H1 (cell line): ENCODE measurements around the gene KIAA1328. TPM values are rescaled to one million over a fixed set of nuclear protein-coding genes. Genes with fewer than 3 reads are reported as not detected.

Source experiments
- CTCF ChIA-PET: fragments of 300-600 bp; sonication (Branson Sonifier 250); formaldehyde crosslinking; loops from one replicate; lab custom pipeline; 2021; ENCODE audit not compliant: partially characterized antibody; lab: Charles Lee
- POLR2A ChIA-PET: fragments of 300-600 bp; sonication (Branson Sonifier 250); formaldehyde crosslinking; loops from one replicate; lab custom pipeline; 2021; ENCODE audit warnings: inconsistent platforms; ENCODE audit not compliant: partially characterized antibody; lab: Charles Lee
- DNase-seq, 2 experiments: peaks; one replicate each; pipeline versions ENCODE4 v3.0.0 to v3.0.0-alpha.2; 2010 to 2022; ENCODE audit warnings: low spot score in 2 of 2, low read depth in 1 of 2, mixed read lengths in 1 of 2
- FAIRE-seq: peaks from 2 replicates; lab custom pipeline; 2011; peaks lifted over from hg19 to GRCh38; lab: Jason Lieb, UNC
- H2AFZ ChIP-seq: 2 replicates; pipeline ENCODE4 v1.8.1; 2012; ENCODE audit warnings: low read length, inconsistent platforms
- H2AK5ac ChIP-seq: 2 replicates; pipeline ENCODE4 v1.6.1; 2013; ENCODE audit warnings: low read depth, low read length
- H2BK120ac ChIP-seq: replicated peaks from 2 replicates; pipeline ENCODE3; 2013; ENCODE audit warnings: low read depth, low read length, inconsistent platforms
- H2BK12ac ChIP-seq: 2 replicates; pipeline ENCODE4 v1.6.1; 2013; ENCODE audit warnings: low read depth, low read length
- H2BK15ac ChIP-seq: 2 replicates; pipeline ENCODE4 v1.6.1; 2013; ENCODE audit warnings: low read length
- H2BK20ac ChIP-seq: 2 replicates; pipeline ENCODE4 v1.6.1; 2013; ENCODE audit warnings: low read length
- H2BK5ac ChIP-seq: 2 replicates; pipeline ENCODE4 v1.6.1; 2013; ENCODE audit warnings: low read depth, low read length
- H3K14ac ChIP-seq: 2 replicates; pipeline ENCODE4 v1.6.1; 2013; ENCODE audit warnings: inconsistent platforms; ENCODE audit not compliant: insufficient read length
- H3K18ac ChIP-seq: 2 replicates; pipeline ENCODE4 v1.6.1; 2013; ENCODE audit warnings: low read length; ENCODE audit errors: extremely low read depth
- H3K23ac ChIP-seq: 2 replicates; pipeline ENCODE4 v1.6.1; 2013; ENCODE audit warnings: inconsistent platforms; ENCODE audit not compliant: insufficient read length
- H3K23me2 ChIP-seq: 2 replicates; pipeline ENCODE4 v1.6.1; 2013; ENCODE audit warnings: low read depth, low read length
- H3K27ac ChIP-seq: 2 replicates; pipeline ENCODE4 v1.6.1; 2011; ENCODE audit warnings: low read depth, low read length, inconsistent platforms
- H3K27me3 ChIP-seq, 4 experiments: replicated peaks in 1 of 4; 1 replicate in 1 of 4; 2 replicates in 3 of 4; pipeline versions ENCODE4 v1.6.1 to v1.8.1; 2011 to 2013; ENCODE audit warnings: low read length in 3 of 4, mild to moderate bottlenecking in 3 of 4, inconsistent platforms in 2 of 4, mixed read lengths in 2 of 4, moderate library complexity in 1 of 4; ENCODE audit not compliant: control insufficient read depth in 3 of 4, insufficient read depth in 3 of 4; ENCODE audit errors: extremely low read depth in 1 of 4
- H3K36me3 ChIP-seq, 4 experiments: 2 replicates each; pipeline versions ENCODE4 v1.6.1 to v1.8.1; 2011 to 2013; ENCODE audit warnings: mild to moderate bottlenecking in 4 of 4, low read length in 3 of 4, moderate library complexity in 2 of 4, control low read depth in 1 of 4, inconsistent platforms in 1 of 4; ENCODE audit not compliant: insufficient read depth in 4 of 4, control insufficient read depth in 2 of 4
- H3K4ac ChIP-seq: replicated peaks from 2 replicates; pipeline ENCODE3; 2013; ENCODE audit warnings: low read length, low read depth, mixed read lengths, inconsistent platforms; ENCODE audit not compliant: insufficient read length
- H3K4me1 ChIP-seq, 4 experiments: replicated peaks in 1 of 4; 1 replicate in 1 of 4; 2 replicates in 3 of 4; pipeline versions ENCODE4 v1.6.1 to v1.8.1; 2011 to 2013; ENCODE audit warnings: low read length in 3 of 4, inconsistent platforms in 2 of 4, mixed read lengths in 1 of 4; ENCODE audit not compliant: insufficient read depth in 4 of 4, control insufficient read depth in 3 of 4
- H3K4me2 ChIP-seq, 2 experiments: 2 replicates each; pipeline versions ENCODE4 v1.6.1 to v1.8.1; 2011 to 2013; ENCODE audit warnings: low read depth in 2 of 2, low read length in 2 of 2, control low read depth in 1 of 2, inconsistent platforms in 1 of 2, mild to moderate bottlenecking in 1 of 2; ENCODE audit not compliant: insufficient read depth in 1 of 2
- H3K4me3 ChIP-seq, 4 experiments: fragments of 200-600, 300-600 bp in 1 of 4; sonication (generic), shearing (Covaris generic), sonication (Bioruptor Twin) in 1 of 4; 2 replicates each; pipeline versions ENCODE4 v1.5.1 to v1.8.1; 2011 to 2016; ENCODE audit warnings: low read length in 4 of 4, low read depth in 3 of 4, control low read depth in 2 of 4, inconsistent platforms in 2 of 4, mild to moderate bottlenecking in 2 of 4, mixed read lengths in 1 of 4, moderate library complexity in 1 of 4; ENCODE audit not compliant: insufficient read depth in 2 of 4; ENCODE audit errors: extremely low read depth in 1 of 4
- H3K56ac ChIP-seq: replicated peaks from 2 replicates; pipeline ENCODE3; 2013; ENCODE audit warnings: low read depth, mild to moderate bottlenecking, mixed read lengths, low read length, inconsistent platforms; ENCODE audit not compliant: insufficient read length
- H3K79me1 ChIP-seq: 2 replicates; pipeline ENCODE4 v1.6.1; 2013; ENCODE audit warnings: low read depth, low read length, control low read depth
- H3K79me2 ChIP-seq, 2 experiments: 2 replicates each; pipeline versions ENCODE4 v1.6.1 to v1.8.1; 2012 to 2013; ENCODE audit warnings: low read length in 2 of 2, mild to moderate bottlenecking in 2 of 2, inconsistent platforms in 1 of 2; ENCODE audit not compliant: insufficient read depth in 2 of 2, control insufficient read depth in 1 of 2
- H3K9ac ChIP-seq, 4 experiments: replicated peaks in 1 of 4; 1 replicate in 1 of 4; 2 replicates in 3 of 4; pipeline versions ENCODE4 v1.6.1 to v1.8.1; 2011 to 2013; ENCODE audit warnings: low read depth in 3 of 4, low read length in 3 of 4, control low read depth in 2 of 4, mild to moderate bottlenecking in 2 of 4, moderate library complexity in 2 of 4, inconsistent platforms in 1 of 4; ENCODE audit errors: extremely low read depth in 1 of 4
- H3K9me3 ChIP-seq, 2 experiments: 2 replicates each; pipeline versions ENCODE4 v1.6.1 to v1.8.1; 2012 to 2013; ENCODE audit warnings: mild to moderate bottlenecking in 2 of 2, moderate library complexity in 2 of 2, control low read depth in 1 of 2, inconsistent platforms in 1 of 2, low read depth in 1 of 2, low read length in 1 of 2, mixed read lengths in 1 of 2; ENCODE audit not compliant: insufficient read depth in 2 of 2
- H4K20me1 ChIP-seq, 2 experiments: replicated peaks in 1 of 2; 2 replicates each; pipeline versions ENCODE3 to v1.8.1; 2011 to 2013; ENCODE audit warnings: inconsistent platforms in 2 of 2, low read length in 2 of 2, mild to moderate bottlenecking in 1 of 2; ENCODE audit not compliant: insufficient read depth in 2 of 2, control insufficient read depth in 1 of 2
- H4K5ac ChIP-seq: 2 replicates; pipeline ENCODE4 v1.6.1; 2013; ENCODE audit warnings: low read length, low read depth, mixed read lengths, inconsistent platforms; ENCODE audit not compliant: insufficient read length
- H4K8ac ChIP-seq: 2 replicates; pipeline ENCODE4 v1.8.0; 2013; ENCODE audit warnings: mild to moderate bottlenecking, moderate library complexity, low read length, inconsistent platforms; ENCODE audit not compliant: insufficient read depth; ENCODE audit errors: extremely low read depth
- H4K91ac ChIP-seq: replicated peaks from 2 replicates; pipeline ENCODE3; 2013; ENCODE audit warnings: low read length, mixed read lengths, inconsistent platforms; ENCODE audit not compliant: insufficient read length
- ASH2L ChIP-seq: fragments of 200-600, 300-600 bp; sonication (generic); IDR thresholded peaks from one replicate; pipeline ENCODE4 v1.7.1; 2017; ENCODE audit warnings: low read length
- FOSL1 ChIP-seq: IDR thresholded peaks from 2 replicates; pipeline ENCODE4 v1.6.1; 2011; ENCODE audit warnings: mild to moderate bottlenecking, low read depth, low read length, moderate library complexity; ENCODE audit not compliant: insufficient read depth
- HDAC2 ChIP-seq, 2 experiments: fragments of 300-600 bp in 1 of 2; sonication (generic) in 1 of 2; IDR thresholded peaks; 2 replicates each; pipeline ENCODE4 v1.6.1; 2011 to 2012; ENCODE audit warnings: low read depth in 2 of 2, low read length in 2 of 2, mild to moderate bottlenecking in 2 of 2, moderate library complexity in 2 of 2, borderline replicate concordance in 1 of 2, inconsistent platforms in 1 of 2
- MAX ChIP-seq: IDR thresholded peaks from 2 replicates; pipeline ENCODE4 v1.6.1; 2012; ENCODE audit warnings: inconsistent platforms
- SIN3A ChIP-seq, 2 experiments: IDR thresholded peaks in 1 of 2; conservative IDR thresholded peaks in 1 of 2; 2 replicates each; pipeline ENCODE4 v1.6.1; 2011 to 2012; ENCODE audit warnings: low read length in 2 of 2, improper control_type of control experiment in 1 of 2, low read depth in 1 of 2, mild to moderate bottlenecking in 1 of 2
- YY1 ChIP-seq: IDR thresholded peaks from 2 replicates; pipeline ENCODE4 v1.6.1; 2011; ENCODE audit warnings: low read depth, mild to moderate bottlenecking, low read length
- WGBS, 2 experiments: shearing (Covaris generic) in 1 of 2; methylation state at CpG; one replicate each; pipeline versions ENCODE4 v1.1.6 to v1.1.7; 2013 to 2015; ENCODE audit warnings: low lambda C conversion rate in 2 of 2, mixed read lengths in 2 of 2, inconsistent platforms in 1 of 2, low coverage in 1 of 2, missing lambda C conversion rate in 1 of 2; ENCODE audit not compliant: insufficient replicate concordance in 2 of 2, insufficient coverage in 1 of 2, insufficient read length in 1 of 2; ENCODE audit errors: extremely low coverage in 1 of 2, missing lambda C conversion rate in 1 of 2; 5-methylcytosine and 5-hydroxymethylcytosine counted together
- long read RNA-seq, 2 experiments: library from RNA in 1 of 2; library from capped mRNA in 1 of 2; stranded (forward); transcript quantifications; one replicate each; pipeline ENCODE4 v2.0.0, GENCODE V29; 2021; ENCODE audit warnings: inconsistent platforms in 1 of 2
- polyA minus RNA-seq, 3 experiments: library from RNA; depleted of rRNA, polyadenylated mRNA; stranded (reverse); fragments of >200 nt; gene quantifications; 1 replicate in 2 of 3; 2 replicates in 1 of 3; pipeline ENCODE4 v1.2.3, GENCODE V29; 2011
- polyA plus RNA-seq, 7 experiments: library from polyadenylated mRNA; depleted of rRNA in 3 of 7; stranded (reverse) in 5 of 7; unstranded in 2 of 7; fragments of >200 nt in 5 of 7; fragments of 200-250 nt in 2 of 7; gene quantifications; 1 replicate in 5 of 7; 2 replicates in 1 of 7; 4 replicates in 1 of 7; pipeline versions ENCODE4 v1.2.1 to v1.2.3, GENCODE V29; 2011 to 2013; ENCODE audit warnings: missing spikeins in 2 of 7, mixed read lengths in 2 of 7
- total RNA-seq: library from RNA; stranded (reverse); fragmentation: NEBNext Ultra II Directional; extraction: Animal tissue kit (Norgen Biotek cat#: 25700); gene quantifications from 2 replicates; pipeline ENCODE4 v1.2.1, GENCODE V29; 2021

Gene KIAA1328
- total RNA-seq (4.4 and 5.7 TPM in 2 replicates), polyA plus RNA-seq (2011; rRNA removed) (2.0 and 2.6 TPM in 2 replicates), polyA minus RNA-seq (2011; rRNA and poly(A)+ RNA removed) (11.3 and 16.7 TPM in 2 replicates)
- 3.2 TPM for polyA plus RNA-seq (2011; cell fraction: cytosol; rRNA removed)
- 7.2 TPM for polyA plus RNA-seq (2011; cell fraction: nucleus; rRNA removed)
- 2.4 to 3.6 TPM (median 2.9 TPM) in 4 replicates for polyA plus RNA-seq (2012, experiment 1 of 2)
- 0.31 TPM for polyA plus RNA-seq (2012, experiment 2 of 2)
- polyA plus RNA-seq (2013, experiment 1 of 2) = 3.5 TPM
- 3.4 TPM for polyA plus RNA-seq (2013, experiment 2 of 2)
- 5.0 TPM for polyA minus RNA-seq (2011; cell fraction: cytosol; rRNA and poly(A)+ RNA removed)
- polyA minus RNA-seq (2011; cell fraction: nucleus; rRNA and poly(A)+ RNA removed) = 32.6 TPM
- long read RNA-seq, experiment 1, partial matches to known transcripts = 1 of 3 reads
- long read RNA-seq, experiment 1, other reads (novel, unspliced or antisense) = 2 of 3 reads
- long read RNA-seq, experiment 2, partial matches to known transcripts = 0 of 3 reads
- long read RNA-seq, experiment 2, other reads (novel, unspliced or antisense) = 1 of 3 reads

- Histone ChIP-seq H2AFZ (peak within 1 kb of the TSS; percentile 88), H3K23ac (no peak within 1 kb of the TSS), H3K79me2 (peaks cover 0 to 12% of the 10 kb centered on the region in 2 experiments; a peak in 3 of 4 replicates), H2AK5ac (no peak within 1 kb of the TSS), H3K56ac (peak within 1 kb of the TSS; percentile 70), H3K4ac (peak within 1 kb of the TSS; percentile 89), H4K5ac (peak within 1 kb of the TSS; percentile 73), H4K8ac (peak within 1 kb of the TSS; percentile 94), H3K36me3 (no peaks in the 10 kb centered on the region; a peak in 1 of 8 replicates), H3K4me3 (peak within 1 kb of the TSS; percentile 92 to 98 (median 95)), H3K18ac (peak within 1 kb of the TSS; percentile 94), H2BK12ac (peak within 1 kb of the TSS; percentile 97), H2BK5ac (peak within 1 kb of the TSS; percentile 98), H2BK15ac (0 out of 2 replicates have a peak within 1 kb of the TSS, but pooled peaks have one; percentile 22), H3K14ac (no peak within 1 kb of the TSS), H3K9ac (peak within 1 kb of the TSS; percentile 70 to 95 (median 81)), H3K23me2 (peaks cover 7% of the 10 kb centered on the region), H3K27me3 (no peaks in the 10 kb centered on the region), H4K91ac (peak within 1 kb of the TSS; percentile 86), H3K79me1 (no peaks in the 10 kb centered on the region; the same call in 1 of the 2 replicates), H4K20me1 (no peaks in the 10 kb centered on the region), H2BK20ac (no peak within 1 kb of the TSS), H3K9me3 (no peaks in the 10 kb centered on the region), H3K27ac (peak within 1 kb of the TSS; percentile 68), H3K4me1 (peaks cover 0 to 5% (median 2%) of the 10 kb centered on the region in 4 experiments; a peak in 1 of 7 replicates), H2BK120ac (no peak within 1 kb of the TSS), H3K4me2 (peak within 1 kb of the TSS; percentile 71 to 95)
- 1% methylated on average over 61 of the region's 83 CpGs; no CpG with 5 or more reads in 1 of the 2 experiments for WGBS, 2 experiments
- ChIA-PET POLR2A (interaction anchor here (0.6 to 1.6 kb wide), 5 partner anchors 12 to 160 kb away, joined by 3 to 5 read pairs (median 4); no protein-coding TSS in a partner anchor), CTCF (interaction anchor here (0.6 to 2.6 kb wide), 15 partner anchors 11 to 141 kb away, joined by 3 to 14 read pairs (median 4); no protein-coding TSS in a partner anchor)
- DNase-seq = peak; percentile 61 to 90
- FAIRE-seq = no peak
- TF ChIP-seq ASH2L (peak; percentile 92), SIN3A (conservative IDR thresholded peaks at IDR 0.05 in 1 of 2, IDR thresholded peaks at IDR 0.05 in 1 of 2; ENCODE audit: low read depth in 1 of 2, low read length in 2 of 2) (peak in 1 of 2 experiments; percentile 82; a peak in 1 of 4 replicates), HDAC2 (IDR thresholded peaks at IDR 0.05; ENCODE audit: borderline replicate concordance in 1 of 2, low read depth in 2 of 2, low read length in 2 of 2) (peak; percentile 69 to 81; a peak in 2 of 4 replicates), FOSL1 (0 out of 2 replicates have a peak, but pooled peaks have one; percentile 71), YY1 (peak; percentile 94), MAX (peak; percentile 86)
Observed at GRCh38 chr18:36828630-36829361, at the start of gene KIAA1328, which contains the start of gene TPGS2. Gene KIAA1328 (plus strand): TSS chr18:36829127. CDS start chr18:36829139, 12 bp downstream. Gene TPGS2 (minus strand): TSS chr18:36829002. CDS start chr18:36828767, 235 bp downstream.
